Measurements from ENCODE around the gene CYB561.
"Not testable (repeated sequence)": the region's sequence is repeated elsewhere in the genome, so short reads cannot be mapped to it uniquely, and the experiment has no call there.

CYB561 gene

DNA sequence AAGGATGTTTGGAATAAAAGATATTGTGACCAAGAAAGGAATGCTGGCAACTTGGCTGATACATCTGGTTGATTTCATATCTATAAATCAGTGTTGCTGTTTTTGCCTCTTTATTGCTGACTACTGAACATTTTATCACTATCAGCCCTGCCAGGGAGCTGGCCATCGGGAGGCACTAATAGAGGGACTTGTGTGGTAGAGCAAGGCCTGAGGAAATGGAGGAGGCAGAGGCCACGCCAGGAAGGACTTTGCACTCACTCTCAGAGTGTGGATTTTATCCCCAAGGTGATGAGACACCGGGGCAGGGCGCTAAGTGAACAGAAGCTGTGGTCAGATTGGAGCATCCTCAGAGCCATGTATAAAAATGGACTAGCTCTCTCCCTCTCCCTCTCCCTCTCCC, 9.3 kb upstream of the CYB561 start:
- TF ChIP-seq, protein P1, sequence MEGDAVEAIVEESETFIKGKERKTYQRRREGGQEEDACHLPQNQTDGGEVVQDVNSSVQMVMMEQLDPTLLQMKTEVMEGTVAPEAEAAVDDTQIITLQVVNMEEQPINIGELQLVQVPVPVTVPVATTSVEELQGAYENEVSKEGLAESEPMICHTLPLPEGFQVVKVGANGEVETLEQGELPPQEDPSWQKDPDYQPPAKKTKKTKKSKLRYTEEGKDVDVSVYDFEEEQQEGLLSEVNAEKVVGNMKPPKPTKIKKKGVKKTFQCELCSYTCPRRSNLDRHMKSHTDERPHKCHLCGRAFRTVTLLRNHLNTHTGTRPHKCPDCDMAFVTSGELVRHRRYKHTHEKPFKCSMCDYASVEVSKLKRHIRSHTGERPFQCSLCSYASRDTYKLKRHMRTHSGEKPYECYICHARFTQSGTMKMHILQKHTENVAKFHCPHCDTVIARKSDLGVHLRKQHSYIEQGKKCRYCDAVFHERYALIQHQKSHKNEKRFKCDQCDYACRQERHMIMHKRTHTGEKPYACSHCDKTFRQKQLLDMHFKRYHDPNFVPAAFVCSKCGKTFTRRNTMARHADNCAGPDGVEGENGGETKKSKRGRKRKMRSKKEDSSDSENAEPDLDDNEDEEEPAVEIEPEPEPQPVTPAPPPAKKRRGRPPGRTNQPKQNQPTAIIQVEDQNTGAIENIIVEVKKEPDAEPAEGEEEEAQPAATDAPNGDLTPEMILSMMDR (IDR thresholded peaks at IDR 0.05; ENCODE audit: borderline replicate concordance, insufficient read depth, low read depth, low read length) = no peak
- no peak overlapping the region for H3K4me3 ChIP-seq (ENCODE audit: low read depth, low read length)

DNA sequence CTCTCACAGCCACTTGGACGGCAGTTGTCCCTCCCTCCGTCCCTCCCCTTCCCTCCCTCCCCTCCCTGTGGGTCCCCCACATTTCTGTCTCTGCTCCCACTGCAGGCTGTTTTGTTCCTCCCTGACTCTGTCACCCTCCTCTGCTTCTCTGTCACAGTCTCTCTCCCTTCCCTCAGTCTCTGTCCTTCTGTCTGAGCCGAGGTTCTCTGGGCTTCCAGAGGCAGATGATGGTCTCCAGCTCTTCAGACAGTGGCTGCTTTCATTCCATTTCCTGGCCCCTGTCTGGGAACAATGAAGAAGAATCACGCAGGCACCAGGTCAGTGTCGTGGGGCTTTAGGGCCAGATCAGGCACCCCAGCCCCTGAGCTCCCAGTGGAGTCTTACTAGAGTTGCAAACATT, 8.8 kb upstream of the CYB561 start:
- H3K4me3 ChIP-seq (ENCODE audit: low read depth, low read length) = no peak overlapping the region
- TF ChIP-seq, protein P1 (IDR thresholded peaks at IDR 0.05; ENCODE audit: borderline replicate concordance, insufficient read depth, low read depth, low read length) = no peak

DNA sequence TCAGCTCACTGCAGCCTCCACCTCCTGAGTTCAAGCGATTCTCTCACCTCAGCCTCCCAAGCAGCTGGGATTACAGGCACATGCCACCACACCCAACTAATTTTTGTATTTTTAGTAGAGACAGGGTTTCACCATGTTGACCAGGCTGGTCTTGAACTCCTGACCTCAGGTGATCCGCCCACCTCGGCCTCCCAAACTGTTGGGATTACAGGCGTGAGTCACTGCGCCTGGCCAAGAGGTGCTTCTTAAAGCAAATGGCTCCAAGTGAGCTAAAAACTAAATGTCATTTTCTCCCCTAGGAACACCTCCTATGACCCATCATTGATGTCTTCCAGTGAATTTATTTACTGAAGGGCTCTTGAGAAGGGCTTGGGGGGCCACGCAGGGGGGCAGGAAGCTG, 8.3 kb upstream of the CYB561 start:
- H3K4me3 ChIP-seq (ENCODE audit: low read depth, low read length) = not testable (repeated sequence)

DNA sequence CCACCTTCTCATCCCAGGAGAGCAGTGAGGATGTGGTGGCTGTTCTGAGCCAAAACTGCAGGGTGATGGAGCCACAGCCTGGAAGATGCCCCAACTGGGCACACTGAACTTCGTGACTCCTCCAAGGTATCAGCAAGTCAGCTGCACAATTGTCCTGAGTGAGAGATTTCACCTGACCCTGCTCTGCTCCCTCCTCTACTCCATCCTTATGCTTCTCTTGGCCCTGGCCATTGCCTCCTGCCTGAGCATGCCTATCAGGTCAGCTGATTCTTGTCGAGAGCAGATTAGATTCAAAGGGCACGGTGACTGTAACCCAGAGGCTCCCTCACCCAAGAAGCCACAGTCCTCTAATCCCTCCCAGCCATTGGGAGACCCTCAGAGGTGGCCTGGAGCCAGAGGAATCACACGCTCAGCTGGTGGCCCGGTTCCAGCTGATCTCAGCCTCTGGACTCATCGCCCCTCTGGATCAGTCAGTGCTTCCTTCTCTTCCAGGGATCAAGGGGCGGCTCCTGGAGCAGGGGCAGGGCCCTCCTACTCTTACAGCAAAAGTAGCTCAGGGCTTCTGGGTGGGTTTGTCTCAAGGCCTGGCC, 7.0 kb upstream of the CYB561 start:
- no peak overlapping the region for H3K4me3 ChIP-seq (ENCODE audit: low read depth, low read length)
- TF ChIP-seq, protein P1 (IDR thresholded peaks at IDR 0.05; ENCODE audit: borderline replicate concordance, insufficient read depth, low read depth, low read length) = no peak

DNA sequence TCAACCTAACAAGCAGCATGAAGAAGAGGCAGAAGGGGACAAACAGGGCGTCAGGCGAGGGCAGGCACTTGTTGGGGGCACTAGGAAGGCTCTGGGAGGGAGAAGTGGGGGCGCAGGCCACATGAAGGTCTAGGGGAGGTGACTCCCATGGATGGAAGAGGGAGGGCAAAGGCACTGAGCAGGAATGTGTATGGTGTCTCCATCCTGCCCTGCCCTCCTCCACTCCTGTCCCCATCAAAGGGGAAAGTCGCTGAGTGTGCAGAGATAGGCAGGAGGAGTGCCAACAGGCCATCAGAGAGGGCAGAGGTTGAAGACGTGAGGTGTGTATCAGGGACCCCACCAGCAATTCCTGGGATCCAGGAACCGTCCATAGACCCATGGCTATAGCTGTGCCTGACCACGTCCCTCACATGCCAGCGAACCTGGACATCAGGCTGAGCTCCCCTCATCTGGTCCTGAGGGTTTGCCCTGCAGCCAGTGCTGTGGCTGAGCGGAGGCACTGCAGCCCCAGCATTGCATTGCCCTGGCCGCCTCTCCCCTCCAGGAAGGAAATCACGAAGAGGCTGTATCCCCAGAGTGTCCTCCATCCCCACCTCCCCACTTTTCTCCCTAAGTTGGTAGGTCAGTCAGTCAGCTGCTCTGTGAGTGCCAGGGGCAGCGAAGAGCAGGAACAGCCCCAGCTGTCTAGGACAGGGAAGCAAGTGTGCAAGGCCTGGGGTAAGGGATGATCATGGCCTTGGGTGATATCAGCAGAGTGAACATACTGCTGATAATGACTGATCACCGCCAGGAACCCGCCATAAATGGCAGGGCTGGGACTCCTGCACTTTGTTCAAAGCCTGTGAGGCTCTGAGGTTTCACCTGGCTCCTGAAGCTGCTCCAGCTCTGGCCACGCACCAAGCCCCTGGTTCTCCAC, 6.2 kb upstream of the CYB561 start:
- H3K4me3 ChIP-seq (ENCODE audit: low read depth, low read length) = no peak overlapping the region
- TF ChIP-seq, protein P1 (IDR thresholded peaks at IDR 0.05; ENCODE audit: borderline replicate concordance, insufficient read depth, low read depth, low read length) = no peak

DNA sequence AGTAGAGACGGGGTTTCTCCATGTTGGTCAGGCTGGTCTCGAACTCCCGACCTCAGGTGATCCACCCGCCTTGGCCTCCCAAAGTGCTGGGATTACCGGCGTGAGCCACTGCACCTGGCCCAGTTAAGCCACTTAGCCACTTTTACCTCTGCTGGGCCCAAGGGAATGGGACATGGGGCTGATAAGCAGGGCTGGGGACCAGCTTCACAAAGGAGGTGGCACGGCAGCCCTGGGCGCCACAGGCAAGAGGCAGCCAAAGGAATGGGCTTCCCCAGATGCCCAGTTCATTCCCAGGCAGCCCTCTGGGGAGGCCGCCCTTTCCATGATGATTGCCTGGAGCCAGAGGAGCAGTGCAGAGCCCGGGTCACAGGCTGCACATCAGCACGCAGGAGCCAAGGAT, 5.0 kb upstream of the CYB561 start:
- H3K4me3 ChIP-seq (ENCODE audit: low read depth, low read length) = no peak overlapping the region
- TF ChIP-seq, protein P1 (IDR thresholded peaks at IDR 0.05; ENCODE audit: borderline replicate concordance, insufficient read depth, low read depth, low read length) = no peak

DNA sequence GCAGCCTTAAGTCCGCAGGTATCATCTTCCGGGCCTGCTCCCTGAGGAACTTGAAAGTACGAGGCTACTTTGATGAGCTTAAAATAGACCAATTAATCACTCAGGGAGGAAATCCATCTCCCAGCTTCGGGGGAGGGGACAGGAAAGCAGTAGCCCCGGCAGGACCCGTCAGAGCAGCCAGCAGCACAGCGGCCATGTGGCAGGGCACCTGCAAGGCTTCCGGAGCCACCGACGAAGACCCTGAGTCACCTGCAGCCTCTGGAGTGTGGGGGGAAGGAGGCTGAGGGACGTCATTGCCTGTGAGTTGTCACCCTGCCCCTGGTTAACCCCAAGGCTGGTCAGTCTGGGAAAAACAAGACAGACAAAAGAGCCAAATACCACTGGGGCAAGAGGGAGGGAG, 4.4 kb upstream of the CYB561 start:
- H3K4me3 ChIP-seq (ENCODE audit: low read depth, low read length) = no peak overlapping the region
- TF ChIP-seq, protein P1 (IDR thresholded peaks at IDR 0.05; ENCODE audit: borderline replicate concordance, insufficient read depth, low read depth, low read length) = no peak

All from GM12875 (cell line).